SKM-1 (cell line): Measurements from ENCODE around the gene CELA2B.
"Not testable (repeated sequence)": the region's sequence is repeated elsewhere in the genome, so short reads cannot be mapped to it uniquely, and the experiment has no call there.

Experiments
- DNase-seq: peaks from one replicate; lab custom pipeline; 2025; ENCODE audit not compliant: unreplicated experiment; lab: John Stamatoyannopoulos, UW

Gene CELA2B

DNA sequence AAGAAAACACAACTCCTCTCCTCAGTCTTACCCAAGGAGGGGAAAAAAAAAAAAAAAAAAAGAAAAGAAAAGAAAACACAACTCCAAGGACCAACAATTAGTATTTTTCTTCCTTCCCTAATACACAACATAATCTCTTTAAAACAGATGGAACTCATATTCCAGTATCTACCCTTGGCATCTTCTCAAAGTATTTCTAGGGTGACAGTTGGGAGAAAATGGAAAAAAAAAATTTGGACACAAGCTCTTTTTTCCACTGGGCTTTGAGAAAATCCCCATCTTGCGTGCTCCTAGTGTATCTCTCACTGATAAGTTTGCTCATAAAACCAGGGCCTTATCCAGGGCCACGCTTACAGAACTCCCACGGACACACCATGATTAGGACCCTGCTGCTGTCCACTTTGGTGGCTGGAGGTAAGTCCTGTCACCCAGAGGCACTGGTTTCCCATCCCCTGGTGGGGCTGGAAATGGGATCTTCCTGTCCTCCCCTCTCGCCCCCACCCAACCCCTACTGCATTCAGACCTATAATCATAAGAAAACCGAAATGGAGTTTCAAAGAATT is at the start of gene CELA2B:
TSS of gene CELA2B (plus strand) at position 353 of the 563 bp plus-strand sequence. CDS start at position 375, 22 bp downstream.
- no peak for DNase-seq

DNA sequence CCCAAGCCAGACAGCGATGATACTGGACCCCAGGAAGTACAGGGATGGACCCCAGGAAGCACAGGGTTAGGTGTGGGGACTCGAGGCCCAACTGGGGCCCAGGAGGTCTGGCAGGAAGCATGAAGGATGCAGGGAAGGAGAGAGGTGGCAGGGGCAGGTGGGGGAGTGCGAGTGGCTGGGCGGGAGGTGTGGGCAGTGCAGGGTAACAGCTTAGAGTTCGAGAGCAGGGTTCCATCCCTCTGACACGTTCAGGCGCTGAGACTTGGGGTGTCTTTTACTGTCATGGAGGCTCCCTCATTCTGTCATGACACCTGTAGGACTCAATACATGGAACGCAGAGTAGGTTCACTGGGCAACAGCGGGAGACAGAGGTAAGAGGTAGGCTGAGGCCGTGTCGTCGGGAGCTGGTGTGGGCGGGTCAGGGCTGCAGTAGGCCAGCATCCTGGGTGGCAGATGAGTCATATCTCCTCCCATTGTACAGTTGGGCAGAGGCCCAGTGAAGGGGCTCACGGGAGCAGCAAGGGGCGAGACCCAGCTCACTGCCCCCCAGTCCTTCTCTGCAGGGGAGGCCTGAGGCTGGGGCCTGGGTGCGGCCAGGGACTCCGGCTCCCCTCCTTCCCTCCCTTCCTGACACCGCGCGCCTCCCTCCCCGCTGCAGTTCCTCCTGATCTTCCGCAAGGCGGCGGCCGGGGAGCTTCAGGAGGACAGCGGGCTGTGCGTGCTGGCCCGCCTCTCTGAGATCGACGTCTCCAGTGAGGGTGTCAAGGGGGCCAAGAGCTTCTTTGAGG is 49.2 kb upstream of the CELA2B start:
- DNase-seq, result no peak

DNA sequence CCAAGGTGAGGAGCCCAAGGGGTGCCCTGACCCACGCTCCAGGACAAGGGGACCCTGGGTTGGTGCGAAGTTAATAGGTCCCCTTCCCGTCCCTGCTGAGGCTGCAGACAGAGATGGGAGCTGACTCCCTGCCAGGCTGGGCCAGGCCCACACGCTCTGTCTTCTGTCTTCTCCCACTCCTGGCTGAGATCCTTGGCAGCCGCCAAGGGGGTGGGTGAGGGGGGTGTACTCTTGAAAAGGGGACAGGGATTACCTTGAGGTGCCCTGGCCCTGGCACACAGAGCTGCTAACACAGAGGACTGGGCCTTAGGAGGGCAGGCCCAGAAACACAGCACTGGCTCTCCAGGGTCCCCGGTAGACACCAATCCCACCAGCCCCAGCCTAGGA is 48.6 kb upstream of the CELA2B start:
- no peak for DNase-seq

DNA sequence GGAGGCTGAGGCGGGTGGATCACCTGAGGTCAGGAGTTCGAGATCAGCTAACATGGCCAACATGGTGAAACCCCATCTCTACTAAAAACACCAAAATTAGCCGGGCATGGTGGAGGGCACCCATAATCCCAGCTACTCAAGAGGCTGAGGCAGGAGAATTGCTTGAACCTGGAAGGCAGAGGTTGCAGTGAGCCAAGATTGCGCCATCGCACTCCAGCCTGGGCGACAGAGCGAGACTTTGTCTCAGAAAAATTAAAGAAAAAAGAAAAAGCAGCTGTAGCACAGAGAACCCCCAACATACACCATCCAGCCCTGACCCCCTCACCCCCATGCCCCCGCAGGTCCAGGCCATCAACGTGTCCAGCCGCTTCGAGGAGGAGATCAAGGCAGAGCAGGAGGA is 47.7 kb upstream of the CELA2B start:
- DNase-seq, result not testable (repeated sequence)

DNA sequence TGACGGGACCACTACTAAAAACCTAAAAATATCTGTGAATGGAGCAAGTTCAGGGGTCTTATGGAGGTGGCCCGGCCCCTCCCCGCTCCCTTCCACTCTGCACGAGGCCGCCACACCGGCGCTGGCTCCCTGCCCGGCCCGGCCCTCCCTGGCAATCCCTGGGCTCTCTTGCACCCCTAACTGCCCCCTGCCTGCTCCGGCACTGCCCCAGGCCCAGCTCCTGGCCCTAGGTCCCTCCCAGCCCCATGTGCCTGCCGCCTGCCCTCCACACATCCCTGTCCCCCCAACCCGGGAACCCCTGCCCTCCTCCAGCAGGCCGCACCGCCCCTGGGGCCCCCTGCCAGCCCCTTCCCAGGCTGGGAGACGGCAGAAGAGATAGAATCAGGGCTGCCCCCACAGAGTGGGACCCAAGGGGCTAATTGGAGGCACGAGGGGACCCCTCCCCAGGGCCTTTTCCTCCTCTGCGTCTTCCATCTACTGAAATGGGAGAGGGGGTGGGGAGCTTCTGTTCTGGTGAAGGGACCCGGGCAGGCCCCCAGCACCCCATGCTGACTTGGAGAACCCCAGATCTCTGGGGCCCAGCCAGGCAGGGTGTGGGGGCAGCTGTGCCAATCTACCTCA is 47.0 kb upstream of the CELA2B start:
- no peak for DNase-seq

DNA sequence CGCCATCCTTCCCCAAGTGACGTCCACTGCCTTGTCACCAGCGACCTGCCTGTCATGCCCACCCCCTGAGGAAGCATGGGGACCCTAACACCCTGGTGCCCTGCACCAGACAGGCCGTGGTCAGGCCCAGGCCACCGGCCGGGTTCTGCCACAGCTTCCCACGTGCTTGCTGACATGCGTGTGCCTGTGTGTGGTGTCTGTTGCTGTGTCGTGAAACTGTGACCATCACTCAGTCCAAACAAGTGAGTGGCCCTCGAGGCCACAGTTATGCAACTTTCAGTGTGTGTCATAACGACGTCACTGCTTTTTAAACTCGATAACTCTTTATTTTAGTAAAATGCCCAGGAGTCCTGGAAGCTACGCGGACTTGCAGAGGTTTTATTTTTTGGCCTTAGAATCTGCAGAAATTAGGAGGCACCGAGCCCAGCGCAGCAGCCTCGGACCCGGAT is 46.2 kb upstream of the CELA2B start:
- DNase-seq, result no peak

DNA sequence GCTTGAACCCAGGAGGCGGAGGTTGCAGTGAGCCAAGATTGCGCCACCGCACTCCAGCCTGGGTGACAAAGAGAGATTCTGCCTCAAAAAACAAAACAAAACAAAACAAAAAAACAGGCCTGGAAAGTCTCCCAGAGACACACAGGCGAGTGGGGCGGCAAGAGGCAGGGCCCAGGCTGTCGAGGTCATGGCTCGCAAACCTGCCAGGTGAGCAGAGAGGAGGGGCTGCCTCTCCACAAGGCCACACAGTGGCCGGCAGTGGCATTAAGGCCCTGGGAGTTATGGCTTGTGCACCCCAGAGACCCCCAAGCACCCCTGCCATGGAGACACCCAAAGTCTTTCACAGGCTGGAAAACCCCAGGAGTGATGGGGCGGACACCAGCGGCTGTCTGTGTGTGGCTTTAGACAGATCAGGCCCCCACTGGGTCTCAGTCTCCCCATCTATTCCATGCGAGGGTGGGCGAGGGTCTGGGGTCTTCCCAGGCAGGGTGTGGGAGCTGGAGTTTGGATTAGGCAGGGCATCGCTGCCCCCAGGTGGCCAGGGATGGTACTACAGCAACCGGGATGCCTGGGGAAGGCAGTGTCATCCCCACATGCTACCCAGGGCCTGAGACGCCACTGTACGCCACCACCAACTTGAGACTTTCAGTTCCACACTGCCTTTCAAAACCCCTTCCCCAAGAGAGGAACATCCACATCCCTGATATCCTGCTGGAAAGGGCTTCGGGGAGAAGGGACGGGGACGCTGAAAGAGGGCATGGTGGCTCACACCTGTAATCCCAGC is 44.9 kb upstream of the CELA2B start:
- DNase-seq, result no peak

DNA sequence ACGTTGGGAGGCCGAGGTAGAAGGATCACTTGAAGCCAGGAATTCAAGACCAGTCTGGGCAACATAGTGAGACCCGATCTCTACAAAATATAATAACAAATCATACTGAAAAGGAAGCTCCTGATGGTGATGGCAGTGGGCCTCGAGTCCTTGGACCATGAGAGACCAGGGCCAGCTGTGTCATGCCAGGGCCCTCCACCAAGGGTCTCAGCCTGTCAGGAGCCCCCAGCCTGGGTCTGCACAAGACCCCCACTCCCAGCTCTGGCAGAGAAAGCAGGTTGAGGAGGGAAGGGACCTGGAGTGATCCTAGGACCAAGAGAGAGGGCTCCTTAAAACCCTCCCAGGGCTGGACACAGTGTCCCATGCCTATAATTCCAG is 44.3 kb upstream of the CELA2B start:
- DNase-seq, result no peak

DNA sequence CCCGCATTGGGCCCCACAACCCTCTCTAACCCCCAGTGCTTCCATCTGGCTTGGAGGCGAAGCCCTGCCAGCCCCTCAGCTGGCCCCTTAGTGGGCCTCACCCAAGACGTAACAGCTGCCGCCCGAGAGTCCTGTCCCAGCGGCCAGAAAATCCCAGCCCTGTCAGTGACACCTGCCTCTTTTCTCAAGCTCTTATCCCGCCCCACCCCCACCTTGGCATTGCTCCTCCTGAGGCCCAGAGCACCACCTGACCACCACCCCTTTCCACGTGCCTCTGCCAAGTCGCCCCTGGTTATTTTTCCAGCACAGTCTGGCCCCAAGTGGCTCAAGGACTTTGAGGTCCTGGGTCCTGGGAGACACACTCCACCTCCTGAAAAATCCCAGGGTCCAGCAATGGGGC is 43.6 kb upstream of the CELA2B start:
- no peak for DNase-seq

DNA sequence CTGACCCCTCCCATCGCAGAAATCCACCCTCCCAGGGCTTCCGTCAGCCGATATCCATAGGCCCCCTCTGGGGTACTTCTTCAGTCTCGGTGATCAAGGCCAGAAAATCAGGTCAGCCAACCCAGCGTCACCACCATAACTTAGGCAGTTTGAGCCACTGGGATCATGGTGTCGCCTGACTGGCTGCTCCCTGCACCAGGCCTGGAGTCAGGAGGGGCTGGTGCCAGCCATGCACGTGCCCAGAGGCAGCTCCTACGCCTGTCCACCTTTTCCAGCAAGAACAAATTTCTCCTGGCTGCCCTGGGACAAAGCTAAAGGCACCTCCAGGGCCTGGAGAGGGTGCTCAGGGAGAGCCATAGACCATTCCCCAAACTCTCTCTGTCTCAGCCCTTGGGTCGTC is 42.4 kb upstream of the CELA2B start:
- DNase-seq, result no peak

DNA sequence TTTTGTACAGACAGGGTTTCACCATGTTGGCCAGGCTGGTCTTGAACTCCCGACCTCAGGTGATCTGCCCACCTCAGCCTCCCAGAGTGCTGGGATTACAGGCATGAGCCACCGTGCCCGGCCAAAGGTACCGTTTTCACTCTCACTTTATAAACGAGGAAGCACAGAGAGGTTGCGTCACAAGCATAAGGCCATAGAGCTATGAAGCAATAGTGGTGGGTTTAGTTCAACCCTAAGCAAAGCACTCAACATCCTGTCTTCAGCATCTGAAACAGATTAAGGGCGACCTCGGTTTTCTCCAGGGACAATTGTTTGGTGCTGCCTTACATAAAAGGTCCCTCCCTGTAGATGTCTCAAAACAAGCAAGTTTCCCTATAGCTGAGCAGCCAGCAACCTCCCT is 41.2 kb upstream of the CELA2B start:
- peak; percentile 95 for DNase-seq

DNA sequence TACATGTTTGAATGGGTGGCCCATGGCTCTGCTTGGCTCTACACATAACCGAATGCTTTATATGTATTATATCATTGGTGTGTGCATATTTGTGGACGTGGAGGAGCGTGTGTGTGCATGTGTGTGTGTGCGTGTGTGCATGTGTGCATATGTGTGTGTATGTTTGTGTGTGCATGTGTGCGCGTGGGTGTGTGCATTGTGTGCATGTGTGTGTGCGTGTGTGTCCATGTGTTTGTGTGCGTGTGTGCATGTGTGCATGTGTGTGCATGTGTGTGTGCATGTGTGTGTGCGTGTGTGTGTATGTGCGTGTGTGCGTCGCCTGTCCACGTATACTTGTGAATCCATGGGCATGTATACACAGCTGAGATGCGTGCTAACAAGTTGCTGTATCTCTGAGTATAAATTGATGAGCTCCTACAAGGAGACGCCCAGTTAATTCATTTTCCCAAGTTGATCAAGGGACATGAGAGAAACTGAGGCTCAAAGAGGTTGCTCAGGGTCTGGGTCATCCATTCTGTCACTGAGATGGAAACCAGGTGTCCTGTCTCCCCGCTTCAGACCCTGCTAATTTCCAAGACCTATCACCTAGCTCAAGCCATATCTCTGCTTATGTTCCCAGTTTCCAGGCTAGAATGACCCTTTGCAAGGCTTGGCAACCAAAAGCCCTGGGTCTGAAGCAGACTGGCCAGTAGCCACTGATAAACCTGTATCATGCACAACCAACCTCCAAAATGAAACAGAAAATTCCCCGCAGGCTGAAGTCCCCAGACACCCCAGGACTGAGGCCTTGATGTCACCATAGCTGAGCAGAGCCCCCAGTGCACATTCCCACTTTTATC is 40.4 kb upstream of the CELA2B start:
- DNase-seq, result no peak

DNA sequence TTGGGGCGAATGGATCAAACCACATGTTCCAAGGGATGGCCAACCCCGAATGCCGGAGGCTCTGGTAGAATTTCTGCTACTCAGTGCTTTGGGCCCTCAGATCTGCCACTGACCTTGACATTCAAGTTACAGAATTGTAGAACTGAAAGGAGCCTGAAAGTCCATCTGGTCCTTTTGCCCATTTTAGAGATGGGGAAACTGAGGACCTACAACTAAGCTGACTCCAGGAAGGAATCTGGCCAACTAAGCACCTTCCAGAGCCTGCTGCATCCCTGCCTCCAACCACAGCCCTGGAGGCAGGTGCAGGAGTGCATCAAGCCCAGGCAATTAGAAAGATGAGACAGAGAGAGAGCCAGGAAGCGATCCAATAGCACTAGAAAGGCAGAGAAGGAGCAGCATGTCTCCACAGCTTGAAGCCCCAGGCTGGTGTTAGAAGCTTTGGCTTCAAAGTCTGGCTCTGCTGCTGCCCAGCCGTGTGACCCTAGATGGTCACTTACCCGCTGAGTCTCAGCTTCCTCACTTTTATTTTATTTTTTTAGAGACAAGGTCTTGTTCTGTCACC is 38.9 kb upstream of the CELA2B start:
- no peak for DNase-seq

DNA sequence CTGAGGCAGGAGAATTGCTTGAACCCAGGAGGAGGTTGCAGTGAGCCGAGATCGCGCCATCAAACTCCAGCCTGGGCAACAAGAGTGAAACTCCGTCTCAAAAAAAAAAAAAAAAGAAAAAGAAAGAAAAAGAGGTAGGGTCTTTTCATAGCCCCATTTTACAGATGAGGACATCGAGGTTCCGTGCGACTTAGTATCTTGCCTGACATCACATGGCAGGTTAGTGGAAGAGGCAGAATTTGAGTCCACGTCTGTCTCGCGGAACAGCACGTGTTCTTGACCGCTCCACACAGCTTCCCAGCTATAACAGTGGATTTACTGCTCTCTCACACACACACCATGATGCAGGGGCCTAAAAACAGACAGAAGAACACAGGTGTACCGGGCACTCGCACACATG is 36.6 kb upstream of the CELA2B start:
- DNase-seq, result no peak

DNA sequence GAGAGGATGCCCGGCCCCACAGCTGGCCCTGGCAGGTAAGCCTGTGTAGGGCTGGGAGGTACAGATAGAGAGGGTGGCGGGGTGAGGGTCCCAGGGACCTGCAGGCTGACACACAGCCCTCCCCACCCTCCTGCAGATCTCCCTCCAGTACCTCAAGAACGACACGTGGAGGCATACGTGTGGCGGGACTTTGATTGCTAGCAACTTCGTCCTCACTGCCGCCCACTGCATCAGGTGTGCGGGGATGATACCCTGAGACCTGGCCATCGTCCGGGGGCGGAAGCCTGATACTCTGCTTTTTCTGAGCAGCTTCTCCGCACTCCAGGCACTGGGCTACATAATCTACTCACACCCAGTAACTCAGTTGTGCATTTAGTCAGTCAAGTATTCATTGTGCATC is 35.5 kb upstream of the CELA2B start:
- DNase-seq, result no peak

DNA sequence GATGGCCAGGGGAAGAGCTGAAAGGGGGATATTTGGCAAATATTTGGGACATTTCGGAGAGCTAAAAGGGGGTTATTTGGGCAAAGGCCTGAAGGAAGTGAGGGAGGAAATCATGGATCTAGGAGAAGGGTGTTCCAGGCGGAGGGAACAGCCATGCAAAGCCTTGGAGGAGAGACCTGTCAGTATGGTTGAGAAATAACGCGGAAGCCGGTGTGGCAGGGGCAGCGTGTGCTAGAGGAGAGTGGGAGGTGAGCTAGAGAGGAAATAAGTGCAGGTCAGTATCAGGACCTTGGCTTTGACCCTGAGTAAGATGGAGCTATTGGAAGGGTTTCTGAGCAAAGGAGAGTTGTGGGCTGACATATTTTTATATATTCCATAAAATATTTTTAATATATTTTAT is 34.7 kb upstream of the CELA2B start:
- DNase-seq, result no peak

DNA sequence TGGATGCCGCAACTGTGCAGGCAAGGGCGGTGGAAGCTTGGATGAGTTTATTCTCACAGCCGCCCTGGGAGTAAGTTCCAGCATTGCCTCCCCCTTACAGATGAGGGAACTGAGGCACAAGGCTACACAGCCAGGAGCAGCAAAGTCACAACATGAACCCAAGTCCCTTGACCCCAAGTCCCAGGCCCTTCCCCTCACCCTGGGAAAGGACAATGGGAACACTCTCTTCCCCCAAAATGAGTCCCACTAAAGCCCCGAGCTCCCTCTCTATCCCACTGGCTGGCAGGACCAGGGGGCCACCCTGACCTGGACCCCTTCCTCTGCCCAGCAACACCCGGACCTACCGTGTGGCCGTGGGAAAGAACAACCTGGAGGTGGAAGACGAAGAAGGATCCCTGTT is 33.8 kb upstream of the CELA2B start:
- no peak for DNase-seq

DNA sequence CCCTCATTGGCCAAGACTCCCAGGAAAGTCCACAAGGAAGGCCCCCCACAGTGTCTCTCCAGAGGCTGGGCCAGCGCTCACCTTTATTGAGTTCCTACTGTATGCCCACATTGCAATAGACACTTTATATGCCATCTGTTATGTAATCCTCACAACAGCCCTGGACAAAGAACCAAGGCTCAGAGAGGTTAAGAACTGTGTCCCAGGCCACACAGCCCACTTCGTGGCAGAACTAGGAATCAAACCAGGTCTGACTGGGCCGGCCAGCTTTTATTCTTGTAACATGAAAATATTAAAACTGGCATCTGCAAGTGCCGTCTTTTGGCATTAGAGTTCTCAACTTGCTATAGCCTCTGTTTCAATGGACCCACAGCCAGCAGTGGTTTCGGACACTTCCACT is 33.1 kb upstream of the CELA2B start:
- DNase-seq, result no peak

DNA sequence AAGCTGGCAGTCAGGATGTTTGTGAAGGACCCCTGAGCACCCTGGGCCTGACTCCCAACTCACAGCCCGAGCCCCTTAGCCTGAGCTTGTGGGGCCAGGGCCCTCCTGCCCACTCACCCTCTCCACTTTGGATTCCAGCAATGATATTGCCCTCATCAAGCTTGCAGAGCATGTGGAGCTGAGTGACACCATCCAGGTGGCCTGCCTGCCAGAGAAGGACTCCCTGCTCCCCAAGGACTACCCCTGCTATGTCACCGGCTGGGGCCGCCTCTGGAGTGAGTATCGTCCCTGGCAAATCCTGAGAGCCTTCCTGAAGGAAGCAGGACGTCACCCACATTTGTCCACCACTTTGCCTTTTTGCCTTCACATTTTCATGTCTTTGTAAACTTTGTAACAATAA is 32.6 kb upstream of the CELA2B start:
- DNase-seq, result no peak
